ENCODE results near the gene TENM3. TPM values are rescaled to one million over a fixed set of nuclear protein-coding genes. Genes with fewer than 3 reads are reported as not detected.

The TENM3 gene
- total and polyA plus RNA-seq, 7 experiments from 2014 or later = not detected

DNA sequence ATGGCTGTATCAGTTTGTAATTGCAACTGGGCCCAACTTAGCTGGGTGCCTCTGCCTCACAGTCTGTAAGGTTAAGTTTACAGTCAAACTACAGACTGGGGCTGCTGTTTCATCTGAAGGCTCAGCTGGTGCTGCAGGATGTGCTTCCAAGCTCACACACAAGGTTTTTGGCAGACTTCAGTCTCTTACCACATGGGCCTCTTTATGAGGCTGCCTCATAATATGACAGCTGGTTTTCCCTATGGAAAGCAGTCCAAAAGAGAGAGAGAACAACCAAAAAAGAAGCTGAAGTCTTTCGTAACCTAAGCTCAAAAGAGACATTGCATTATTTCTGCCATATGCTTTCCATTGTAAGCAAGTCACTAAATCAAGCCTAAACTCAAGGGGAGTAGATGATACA is 402.3 kb downstream of the TENM3 start:
- Histone ChIP-seq H3K9me3 (ENCODE audit: control insufficient read depth in 2 of 3, low read length in 3 of 3) (peaks cover 0 to 7% (median 0%) of the 10 kb centered on the region in 3 experiments), H3K36me3 (ENCODE audit: control insufficient read depth in 2 of 3, insufficient read depth in 3 of 3, low read length in 3 of 3) (no peaks in the 10 kb centered on the region), H3K27ac (ENCODE audit: low read depth, low read length) (no peak overlapping the region), H3K27me3 (ENCODE audit: control insufficient read depth in 2 of 2, insufficient read depth in 2 of 2, low read length in 2 of 2) (no peaks in the 10 kb centered on the region), H3K4me3 (ENCODE audit: low read length) (no peak overlapping the region), H3K4me1 (ENCODE audit: control insufficient read depth in 2 of 2, insufficient read depth in 2 of 2, low read length in 2 of 2) (no peaks in the 10 kb centered on the region)
- Mint-ChIP-seq H3K36me3 (no peaks in the 10 kb centered on the region), H3K4me1 (no peaks in the 10 kb centered on the region), H3K27ac (no peak overlapping the region), H3K4me3 (no peak overlapping the region), H3K27me3 (peaks cover 0 to 17% (median 12%) of the 10 kb centered on the region in 5 donors), H3K9me3 (peaks cover 0 to 18% (median 6%) of the 10 kb centered on the region in 11 donors)
- no peak for ATAC-seq
- CTCF ChIA-PET = no interaction called here
- intact Hi-C loops (cut with micrococcal nuclease) = loop anchor here in 1 of 2 donors (10.0 kb wide), 1 partner anchor 279 kb away; no protein-coding TSS in a partner anchor
- POLR2A ChIA-PET = no interaction called here
- no peak for DNase-seq

DNA sequence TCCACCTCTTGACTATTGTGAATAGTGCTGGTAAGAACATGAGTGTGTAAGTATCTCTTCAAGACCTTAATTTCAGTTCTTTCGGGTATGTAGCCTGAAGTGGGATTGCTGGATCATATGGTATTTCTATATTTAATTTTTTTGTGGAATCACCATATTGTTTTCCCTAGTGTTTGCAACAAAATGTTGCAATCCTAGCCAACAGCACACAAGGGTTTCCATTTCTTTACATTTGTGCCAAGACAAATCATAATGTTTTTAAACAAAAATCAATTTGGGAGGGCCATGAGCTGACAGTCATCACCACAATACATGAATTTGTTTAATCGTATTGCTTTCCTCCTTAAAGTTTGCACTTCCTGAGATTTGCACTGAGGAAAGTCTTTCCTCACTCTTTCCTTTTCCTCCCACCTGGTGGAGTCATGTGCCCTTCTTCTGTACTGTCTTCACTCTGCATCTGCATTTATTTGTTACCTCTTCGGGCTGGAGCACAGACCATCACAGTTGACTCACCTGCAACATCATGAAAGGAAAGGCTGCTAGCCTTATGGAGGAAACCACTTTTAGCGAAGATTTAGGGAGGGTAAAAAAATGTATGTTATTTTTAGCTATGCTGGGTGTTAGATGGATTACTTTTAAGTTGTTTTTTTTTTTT is 404.6 kb downstream of the TENM3 start:
- Mint-ChIP-seq H3K4me3 (no peak overlapping the region), H3K27me3 (peaks cover 0 to 18% (median 9%) of the 10 kb centered on the region in 5 donors), H3K36me3 (no peaks in the 10 kb centered on the region), H3K4me1 (no peaks in the 10 kb centered on the region), H3K27ac (no peak overlapping the region), H3K9me3 (peaks cover 0 to 18% (median 6%) of the 10 kb centered on the region in 11 donors)
- no peaks in the 10 kb centered on the region for H3K36me3 ChIP-seq (ENCODE audit: control insufficient read depth in 2 of 3, insufficient read depth in 3 of 3, low read length in 3 of 3)
- no peak for ATAC-seq
- POLR2A ChIA-PET = no interaction called here
- H3K9me3 ChIP-seq (ENCODE audit: control insufficient read depth in 2 of 3, low read length in 3 of 3) = peaks cover 0 to 7% (median 0%) of the 10 kb centered on the region in 3 experiments
- H3K4me3 ChIP-seq (ENCODE audit: low read length) = no peak overlapping the region
- intact Hi-C loops (cut with micrococcal nuclease) = loop anchor here in 1 of 2 donors (10.0 kb wide), 1 partner anchor 277 kb away; no protein-coding TSS in a partner anchor
- H3K4me1 ChIP-seq (ENCODE audit: control insufficient read depth in 2 of 2, insufficient read depth in 2 of 2, low read length in 2 of 2) = no peaks in the 10 kb centered on the region
- no peak overlapping the region for H3K27ac ChIP-seq (ENCODE audit: low read depth, low read length)
- CTCF ChIA-PET = no interaction called here
- H3K27me3 ChIP-seq (ENCODE audit: control insufficient read depth in 2 of 2, insufficient read depth in 2 of 2, low read length in 2 of 2) = no peaks in the 10 kb centered on the region
- no peak for DNase-seq

DNA sequence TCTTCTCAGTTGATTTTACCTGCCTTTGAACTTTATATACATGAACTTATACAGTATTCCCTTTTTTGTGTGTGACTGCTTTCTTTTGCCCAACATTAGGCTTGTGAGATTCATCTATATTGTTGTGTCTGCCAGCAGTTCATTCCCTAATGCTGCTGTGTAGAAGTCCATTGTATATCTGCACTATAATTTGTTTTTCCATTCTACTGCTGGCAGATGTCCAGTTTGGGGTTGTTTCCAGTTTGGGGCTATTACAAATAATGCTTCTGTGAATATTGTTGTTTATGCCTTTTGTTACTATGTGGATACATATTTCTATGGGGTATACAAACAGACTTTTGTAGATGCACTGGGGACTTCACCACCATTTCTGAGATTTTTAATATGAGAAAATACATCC is 405.6 kb downstream of the TENM3 start:
- Mint-ChIP-seq H3K9me3 (peaks cover 0 to 18% (median 6%) of the 10 kb centered on the region in 11 donors), H3K4me3 (no peak overlapping the region), H3K27ac (no peak overlapping the region), H3K36me3 (no peaks in the 10 kb centered on the region), H3K27me3 (peaks cover 0 to 18% (median 9%) of the 10 kb centered on the region in 5 donors), H3K4me1 (no peaks in the 10 kb centered on the region)
- POLR2A ChIA-PET = no interaction called here
- Histone ChIP-seq H3K27me3 (ENCODE audit: control insufficient read depth in 2 of 2, insufficient read depth in 2 of 2, low read length in 2 of 2) (no peaks in the 10 kb centered on the region), H3K9me3 (ENCODE audit: control insufficient read depth in 2 of 3, low read length in 3 of 3) (peaks cover 0 to 7% (median 0%) of the 10 kb centered on the region in 3 experiments), H3K36me3 (ENCODE audit: control insufficient read depth in 2 of 3, insufficient read depth in 3 of 3, low read length in 3 of 3) (no peaks in the 10 kb centered on the region), H3K4me3 (ENCODE audit: low read length) (no peak overlapping the region), H3K4me1 (ENCODE audit: control insufficient read depth in 2 of 2, insufficient read depth in 2 of 2, low read length in 2 of 2) (no peaks in the 10 kb centered on the region), H3K27ac (ENCODE audit: low read depth, low read length) (no peak overlapping the region)
- CTCF ChIA-PET = no interaction called here
- ATAC-seq (no peak), DNase-seq (no peak)
- intact Hi-C loops (cut with micrococcal nuclease) = loop anchor here in 1 of 2 donors (10.0 kb wide), 1 partner anchor 276 kb away; no protein-coding TSS in a partner anchor

DNA sequence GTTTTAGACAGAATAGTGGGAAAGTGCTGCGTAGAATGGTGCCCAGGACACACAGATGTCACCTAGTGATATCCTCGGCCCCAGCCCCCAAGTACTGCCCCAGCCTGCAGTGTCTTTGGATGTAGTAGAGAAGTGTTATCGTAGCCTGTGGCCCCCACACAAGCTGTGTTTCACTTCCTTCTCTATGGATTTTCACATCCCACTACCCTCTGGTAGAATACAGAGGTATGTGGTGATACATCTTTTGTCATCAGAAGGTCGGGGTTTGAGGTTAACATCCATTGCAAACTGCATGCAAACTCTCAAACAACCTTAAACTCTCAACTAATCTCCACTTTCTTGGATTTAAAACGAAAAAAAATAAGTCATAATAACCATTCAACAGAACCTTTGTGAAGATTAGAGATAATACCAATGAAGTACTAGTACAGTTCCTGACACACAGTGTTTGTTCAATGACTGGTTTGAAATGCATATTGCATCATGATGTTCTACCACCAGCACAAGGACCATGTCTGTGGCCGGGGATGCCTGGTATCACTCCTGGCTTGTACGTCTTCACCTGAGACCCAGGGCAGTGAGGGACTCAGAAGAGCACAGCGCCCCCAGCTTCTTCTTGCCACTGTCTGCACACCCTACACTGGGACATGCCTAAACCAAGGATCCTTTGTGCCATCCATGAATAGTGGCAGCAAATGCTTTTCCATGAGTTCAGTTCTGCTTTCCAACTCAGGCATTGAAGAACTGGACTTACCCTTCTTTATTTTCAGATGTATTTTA is 406.7 kb downstream of the TENM3 start:
- Mint-ChIP-seq H3K4me3 (no peak overlapping the region), H3K27ac (no peak overlapping the region), H3K36me3 (no peaks in the 10 kb centered on the region), H3K27me3 (peaks cover 0 to 18% (median 13%) of the 10 kb centered on the region in 5 donors), H3K9me3 (peaks cover 0 to 18% (median 6%) of the 10 kb centered on the region in 11 donors), H3K4me1 (no peaks in the 10 kb centered on the region)
- Histone ChIP-seq H3K27me3 (ENCODE audit: control insufficient read depth in 2 of 2, insufficient read depth in 2 of 2, low read length in 2 of 2) (no peaks in the 10 kb centered on the region), H3K4me3 (ENCODE audit: low read length) (no peak overlapping the region), H3K27ac (ENCODE audit: low read depth, low read length) (no peak overlapping the region), H3K4me1 (ENCODE audit: control insufficient read depth in 2 of 2, insufficient read depth in 2 of 2, low read length in 2 of 2) (no peaks in the 10 kb centered on the region), H3K36me3 (ENCODE audit: control insufficient read depth in 2 of 3, insufficient read depth in 3 of 3, low read length in 3 of 3) (no peaks in the 10 kb centered on the region), H3K9me3 (ENCODE audit: control insufficient read depth in 2 of 3, low read length in 3 of 3) (peaks cover 0 to 7% (median 0%) of the 10 kb centered on the region in 3 experiments)
- ATAC-seq (no peak), DNase-seq (no peak)
- CTCF ChIA-PET = no interaction called here
- POLR2A ChIA-PET = no interaction called here
- intact Hi-C loops (cut with micrococcal nuclease) = loop anchor here in 1 of 2 donors (10.0 kb wide), 1 partner anchor 275 kb away; no protein-coding TSS in a partner anchor

DNA sequence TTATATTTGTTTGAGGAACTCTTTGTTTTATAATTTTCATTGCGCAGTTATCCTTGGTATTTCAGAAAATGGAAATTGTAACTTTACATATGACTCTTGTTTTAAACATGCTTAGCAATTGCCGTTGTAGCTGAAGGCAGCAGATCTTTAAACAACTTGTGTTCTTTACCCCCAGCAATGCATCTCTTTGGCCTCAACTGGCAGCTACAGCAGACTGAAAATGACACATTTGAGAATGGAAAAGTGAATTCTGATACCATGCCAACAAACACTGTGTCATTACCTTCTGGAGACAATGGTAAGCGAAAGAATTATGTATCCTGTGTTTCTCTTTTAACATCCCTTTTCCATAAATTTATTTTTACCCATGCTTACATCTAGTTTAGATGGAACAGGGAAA is 410.4 kb downstream of the TENM3 start:
- no peak for DNase-seq
- Mint-ChIP-seq H3K27me3 (peaks cover 0 to 13% (median 7%) of the 10 kb centered on the region in 5 donors), H3K27ac (no peak overlapping the region), H3K9me3 (peaks cover 0 to 2% (median 0%) of the 10 kb centered on the region in 11 donors), H3K4me1 (no peaks in the 10 kb centered on the region), H3K36me3 (no peaks in the 10 kb centered on the region), H3K4me3 (no peak overlapping the region)
- H3K36me3 ChIP-seq (ENCODE audit: control insufficient read depth in 2 of 3, insufficient read depth in 3 of 3, low read length in 3 of 3) = no peaks in the 10 kb centered on the region
- H3K4me3 ChIP-seq (ENCODE audit: low read length) = no peak overlapping the region
- H3K9me3 ChIP-seq (ENCODE audit: control insufficient read depth in 2 of 3, low read length in 3 of 3) = no peaks in the 10 kb centered on the region
- ATAC-seq = no peak
- ChIA-PET POLR2A (no interaction called here), CTCF (no interaction called here)
- no peaks in the 10 kb centered on the region for H3K27me3 ChIP-seq (ENCODE audit: control insufficient read depth in 2 of 2, insufficient read depth in 2 of 2, low read length in 2 of 2)
- no peak overlapping the region for H3K27ac ChIP-seq (ENCODE audit: low read depth, low read length)
- H3K4me1 ChIP-seq (ENCODE audit: control insufficient read depth in 2 of 2, insufficient read depth in 2 of 2, low read length in 2 of 2) = no peaks in the 10 kb centered on the region
- intact Hi-C loops (cut with micrococcal nuclease) = no loop called here

DNA sequence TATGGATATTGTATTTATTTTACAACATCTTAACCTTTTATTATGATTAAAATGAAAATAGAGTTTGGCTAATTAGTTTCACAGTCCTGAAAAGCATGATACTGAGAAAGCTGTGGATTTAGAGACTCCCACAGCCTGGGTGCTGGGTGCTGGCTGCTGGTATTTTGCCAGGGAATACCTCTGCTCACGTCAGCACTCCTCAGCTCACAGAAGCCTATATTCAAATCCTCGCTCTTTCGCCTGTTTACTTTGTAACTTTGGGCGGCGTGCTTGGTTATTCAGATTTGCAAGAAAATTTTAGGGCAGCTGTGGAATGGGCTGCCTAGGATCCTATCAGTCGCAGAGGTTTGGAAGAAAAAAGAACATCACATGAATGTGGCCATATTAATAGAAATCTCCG is 412.1 kb downstream of the TENM3 start:
- H3K36me3 ChIP-seq (ENCODE audit: control insufficient read depth in 2 of 3, insufficient read depth in 3 of 3, low read length in 3 of 3) = no peaks in the 10 kb centered on the region
- H3K4me3 ChIP-seq (ENCODE audit: low read length) = no peak overlapping the region
- Mint-ChIP-seq H3K4me3 (no peak overlapping the region), H3K27ac (no peak overlapping the region), H3K4me1 (no peaks in the 10 kb centered on the region), H3K36me3 (no peaks in the 10 kb centered on the region), H3K9me3 (peaks cover 0 to 3% (median 0%) of the 10 kb centered on the region in 11 donors), H3K27me3 (peaks cover 0 to 16% (median 5%) of the 10 kb centered on the region in 5 donors)
- H3K9me3 ChIP-seq (ENCODE audit: control insufficient read depth in 2 of 3, low read length in 3 of 3) = no peaks in the 10 kb centered on the region
- ChIA-PET POLR2A (no interaction called here), CTCF (no interaction called here)
- DNase-seq (no peak), ATAC-seq (no peak)
- no peak overlapping the region for H3K27ac ChIP-seq (ENCODE audit: low read depth, low read length)
- H3K4me1 ChIP-seq (ENCODE audit: control insufficient read depth in 2 of 2, insufficient read depth in 2 of 2, low read length in 2 of 2) = no peaks in the 10 kb centered on the region
- intact Hi-C loops (cut with micrococcal nuclease) = no loop called here
- no peaks in the 10 kb centered on the region for H3K27me3 ChIP-seq (ENCODE audit: control insufficient read depth in 2 of 2, insufficient read depth in 2 of 2, low read length in 2 of 2)
